DND-41 (cell line): ENCODE results near the gene ASIC2.

ENCODE experiments used
- CTCF ChIP-seq: IDR thresholded peaks from 2 replicates; pipeline ENCODE4 v1.5.1; 2012; ENCODE audit warnings: borderline replicate concordance, low read length, moderate library complexity, mild to moderate bottlenecking; ENCODE audit not compliant: poor library complexity, severe bottlenecking; ENCODE audit errors: extremely low read depth
- EZH2 ChIP-seq: IDR thresholded peaks from 3 replicates; pipeline ENCODE4 v1.6.1; 2012; ENCODE audit warnings: borderline replicate concordance, low read depth, mild to moderate bottlenecking, moderate library complexity, low read length, inconsistent platforms; ENCODE audit not compliant: severe bottlenecking

GRCh38 chr17:33220036-33220435 is 73.1 kb downstream of the ASIC2 start:
- TF ChIP-seq CTCF (no peak), EZH2 (no peak)
